Coronary artery (tissue), 2 donors: ENCODE data around the gene TMX4.
"Not testable (repeated sequence)": the region's sequence is repeated elsewhere in the genome, so short reads cannot be mapped to it uniquely, and the experiment has no call there.

Experiments
- DNase-seq: peaks from one replicate; pipeline ENCODE4 v3.0.0-alpha.2; 2017; ENCODE audit warnings: low spot score
- H3K27ac ChIP-seq, 2 donors: fragments of 200-600 bp; sonication (generic); one replicate each; pipeline ENCODE4 v1.5.1; 2016 to 2019
- H3K4me3 ChIP-seq: fragments of 200-600 bp; sonication (generic); 2 replicates; pipeline ENCODE4 v1.5.1; 2016; ENCODE audit warnings: mild to moderate bottlenecking, moderate library complexity
- CTCF ChIP-seq: fragments of 200-600 bp; sonication (generic); IDR thresholded peaks from one replicate; pipeline ENCODE4 v1.5.1; 2019; ENCODE audit warnings: antibody characterized with exemption

Gene TMX4

DNA sequence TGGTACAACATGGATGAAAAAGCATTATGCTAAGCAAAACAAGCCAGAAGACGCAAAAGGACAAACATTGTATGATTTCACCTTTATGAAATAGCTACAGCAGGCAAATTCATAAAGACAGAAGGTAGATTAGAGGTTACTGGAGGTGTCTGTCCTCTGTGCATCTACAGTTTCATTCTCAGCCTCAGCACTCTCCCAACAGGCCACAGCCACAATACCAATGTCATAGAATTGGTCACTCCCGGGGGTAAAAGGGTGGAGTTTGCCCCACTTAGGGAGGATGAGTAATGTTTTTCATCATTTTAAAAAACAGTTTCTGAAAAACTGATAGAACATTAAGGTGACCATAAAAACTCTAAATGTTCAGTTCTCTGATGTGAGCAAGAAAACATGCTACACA, 17.2 kb upstream of the TMX4 start:
- no peak overlapping the region for H3K4me3 ChIP-seq
- no peak overlapping the region for H3K27ac ChIP-seq
- no peak for DNase-seq
- no peak for TF ChIP-seq CTCF

GRCh38 chr20:8033151-8033841, 13.7 kb upstream of the TMX4 start:
- H3K4me3 ChIP-seq: no peak overlapping the region
- TF ChIP-seq CTCF: no peak
- DNase-seq: no peak
- no peak overlapping the region for H3K27ac ChIP-seq

DNA sequence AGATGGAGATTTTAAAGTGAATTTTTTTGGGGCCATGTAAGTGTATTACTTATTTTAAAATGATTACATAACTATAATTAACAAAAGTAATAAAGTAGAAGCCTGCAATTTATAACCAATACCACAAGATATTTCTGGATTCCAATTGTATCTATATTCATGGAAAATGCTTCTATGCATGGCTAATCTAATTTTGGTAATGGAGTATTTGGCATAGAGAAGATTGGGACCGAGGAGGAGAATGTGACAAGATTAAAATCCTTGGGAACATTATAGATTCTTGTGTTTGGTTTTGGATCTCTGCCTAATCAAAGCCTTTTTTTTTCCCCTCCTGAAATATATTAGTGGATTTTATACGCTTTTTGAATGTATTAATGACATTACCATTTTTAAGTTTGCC, 12.9 kb upstream of the TMX4 start:
- no peak for TF ChIP-seq CTCF
- DNase-seq: no peak
- H3K4me3 ChIP-seq: no peak overlapping the region
- no peak overlapping the region for H3K27ac ChIP-seq

DNA sequence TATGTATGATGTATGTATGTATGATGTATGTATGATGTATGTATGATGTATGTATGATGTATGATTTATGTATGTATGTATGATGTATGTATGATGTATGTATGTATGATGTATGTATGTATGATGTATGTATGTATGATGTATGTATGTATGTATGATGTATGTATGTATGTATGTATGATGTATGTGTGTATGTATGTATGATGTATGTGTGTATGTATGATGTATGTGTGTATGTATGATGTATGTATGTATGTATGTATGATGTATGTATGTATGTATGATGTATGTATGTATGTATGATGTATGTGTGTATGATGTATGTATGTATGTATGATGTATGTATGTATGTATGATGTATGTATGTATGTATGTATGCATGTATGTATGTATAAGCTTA, 12.0 kb upstream of the TMX4 start:
- not testable (repeated sequence) for H3K27ac ChIP-seq, DNase-seq, H3K4me3 ChIP-seq

DNA sequence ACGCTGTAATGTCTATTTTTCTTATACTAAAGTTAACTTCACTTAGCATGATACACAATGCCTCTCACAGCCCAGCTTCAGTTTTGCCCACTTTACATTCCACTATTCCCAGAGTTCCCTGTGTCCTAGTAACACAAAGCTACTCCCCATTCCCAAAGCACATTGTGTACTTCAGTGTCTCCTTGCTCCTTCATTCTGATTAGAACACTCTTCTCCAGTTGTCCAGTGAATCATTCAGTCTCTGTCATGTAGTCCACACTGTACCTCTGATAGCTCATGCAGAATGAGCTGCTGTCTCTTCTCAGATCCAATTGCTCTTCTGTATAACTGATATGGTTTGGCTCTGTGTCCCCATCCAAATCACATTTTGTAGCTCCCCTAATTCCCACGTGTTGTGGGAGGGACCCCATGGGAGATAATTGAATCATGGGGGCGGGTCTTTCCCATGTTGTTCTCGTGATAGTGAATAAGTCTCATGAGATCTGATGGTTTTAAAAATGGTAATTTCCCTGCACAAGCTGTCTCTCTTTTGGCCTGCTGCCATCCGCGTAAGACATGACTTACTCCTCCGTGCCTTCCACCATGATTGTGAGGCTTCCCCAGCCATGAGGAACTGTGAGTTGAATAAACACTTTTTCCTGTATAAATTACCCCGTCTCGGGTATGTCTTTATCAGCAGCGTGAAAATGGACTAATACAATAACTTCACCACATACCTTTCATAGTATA, 2.1 kb upstream of the TMX4 start:
- DNase-seq: no peak
- H3K27ac ChIP-seq: no peak overlapping the region

GRCh38 chr20:8020314-8021079, 936 bp upstream of the TMX4 start:
- peak overlapping the region; percentile 94 for H3K4me3 ChIP-seq
- no peak for TF ChIP-seq CTCF
- H3K27ac ChIP-seq: peak overlapping the region in 1 of 2 donors; percentile 98
- no peak for DNase-seq

More for the DNA sequence above, 2.1 kb upstream of the TMX4 start:
- TF ChIP-seq CTCF: no peak
- no peak overlapping the region for H3K4me3 ChIP-seq

- peak overlapping the region; percentile 94 for H3K4me3 ChIP-seq
- peak overlapping the region; percentile 97 to 98 for H3K27ac ChIP-seq
- no peak for DNase-seq
- TF ChIP-seq CTCF: no peak
Observed at GRCh38 chr20:8019998-8020247, 362 bp upstream of the TMX4 start.
